LoVo (cell line): Measurements from ENCODE around the gene VWA5B1.
"Not testable (repeated sequence)": the region's sequence is repeated elsewhere in the genome, so short reads cannot be mapped to it uniquely, and the experiment has no call there.

ENCODE experiments used
- DNase-seq: peaks from one replicate; pipeline ENCODE4 v3.0.0-alpha.2; 2016; ENCODE audit warnings: low spot score

Gene VWA5B1

GRCh38 chr1:20280906-20281305 is 9.8 kb upstream of the VWA5B1 start:
- no peak for DNase-seq

DNA sequence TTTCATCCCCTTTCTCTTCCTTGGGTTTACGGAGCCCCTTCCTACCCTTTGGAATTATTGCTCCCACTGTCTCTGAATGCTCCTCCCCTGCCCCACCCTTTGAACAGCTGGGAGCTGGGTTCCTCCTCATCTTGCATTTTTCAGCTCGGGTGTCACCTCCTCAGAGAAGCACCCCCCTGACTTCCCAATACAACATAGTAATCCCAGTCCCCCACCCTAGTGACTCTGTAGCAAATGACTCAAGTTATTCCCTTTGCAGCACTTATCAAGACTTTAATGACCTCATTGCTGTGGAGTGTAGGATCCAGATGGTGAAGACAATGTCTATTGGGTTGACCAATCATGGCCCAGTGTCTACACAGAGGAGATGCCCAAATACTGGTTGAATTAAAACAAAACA is 8.9 kb upstream of the VWA5B1 start:
- DNase-seq, result no peak

DNA sequence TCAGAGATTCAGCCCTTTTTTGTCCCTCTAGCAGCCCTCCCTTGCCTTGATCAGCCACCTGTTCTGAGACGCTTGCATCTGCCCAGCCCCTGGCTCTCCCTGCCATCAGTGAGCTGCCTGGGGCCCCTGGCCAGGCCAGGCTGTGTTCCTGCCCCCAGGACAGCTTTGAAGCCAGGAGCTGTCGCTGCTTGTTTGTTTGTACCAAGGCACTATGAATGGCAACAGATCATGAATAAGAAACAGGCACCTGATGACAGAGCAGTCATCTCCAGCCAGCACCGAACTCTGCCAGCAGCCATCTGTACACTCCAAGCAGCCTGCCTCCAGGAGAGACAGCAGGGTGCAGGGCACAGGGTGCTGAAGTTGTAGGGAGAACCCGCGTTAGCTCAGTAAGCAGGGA is 8.1 kb upstream of the VWA5B1 start:
- no peak for DNase-seq

DNA sequence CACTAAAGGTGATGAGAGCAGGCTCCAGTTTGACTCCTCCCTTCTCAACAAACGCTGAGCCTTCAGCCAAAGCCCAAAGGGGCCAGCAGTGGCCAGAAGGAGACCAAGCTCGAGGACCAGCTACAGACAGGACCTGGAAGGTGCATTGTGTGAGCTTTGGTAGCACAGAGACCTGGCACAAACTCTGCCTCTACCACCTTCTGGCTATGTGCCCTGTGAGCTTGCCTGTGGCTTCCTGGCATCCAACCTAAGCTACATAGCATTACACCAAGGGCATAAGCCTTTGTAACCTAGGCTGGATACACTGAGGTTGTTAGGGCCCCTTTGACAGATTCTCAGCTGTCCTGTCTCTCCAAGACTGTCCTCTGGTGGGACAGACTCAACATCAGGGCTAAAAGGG is 6.6 kb upstream of the VWA5B1 start:
- no peak for DNase-seq

DNA sequence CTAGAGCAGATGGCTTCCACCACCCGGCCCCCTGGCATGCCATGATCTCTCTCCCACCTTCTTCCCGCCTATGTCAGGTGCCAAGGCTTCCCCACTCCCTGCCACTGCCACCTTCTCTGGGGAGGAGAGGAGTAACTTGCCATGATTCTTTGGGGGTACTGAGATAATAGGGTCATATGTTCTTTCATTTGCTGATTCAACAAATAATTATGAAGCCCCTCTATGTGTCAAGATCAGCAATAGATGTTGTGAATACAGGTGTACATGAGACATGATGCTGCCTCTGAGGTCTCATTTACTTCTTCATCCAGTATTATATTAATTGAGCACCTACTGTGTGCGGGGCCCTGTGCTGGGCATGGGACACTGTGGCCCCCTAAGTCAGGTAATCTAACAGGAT is 6.0 kb upstream of the VWA5B1 start:
- DNase-seq, result no peak

DNA sequence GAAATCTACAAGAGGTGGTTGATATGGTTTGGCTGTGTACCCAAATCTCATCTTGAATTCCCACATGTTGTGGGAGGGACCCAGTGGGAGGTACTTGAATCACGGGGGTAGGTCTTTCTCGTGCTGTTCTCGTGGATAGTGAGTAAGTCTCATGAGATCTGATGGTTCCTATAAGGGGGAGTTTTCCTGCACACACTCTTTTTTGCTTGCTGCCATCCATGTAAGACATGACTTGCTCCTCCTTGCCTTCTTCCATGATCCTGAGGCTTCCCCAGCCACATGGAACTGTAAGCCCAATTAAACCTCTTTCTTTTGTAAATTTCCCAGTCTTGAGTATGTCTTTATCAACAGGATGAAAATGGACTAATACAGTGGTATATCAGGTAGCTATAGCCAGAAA is 5.2 kb upstream of the VWA5B1 start:
- no peak for DNase-seq

DNA sequence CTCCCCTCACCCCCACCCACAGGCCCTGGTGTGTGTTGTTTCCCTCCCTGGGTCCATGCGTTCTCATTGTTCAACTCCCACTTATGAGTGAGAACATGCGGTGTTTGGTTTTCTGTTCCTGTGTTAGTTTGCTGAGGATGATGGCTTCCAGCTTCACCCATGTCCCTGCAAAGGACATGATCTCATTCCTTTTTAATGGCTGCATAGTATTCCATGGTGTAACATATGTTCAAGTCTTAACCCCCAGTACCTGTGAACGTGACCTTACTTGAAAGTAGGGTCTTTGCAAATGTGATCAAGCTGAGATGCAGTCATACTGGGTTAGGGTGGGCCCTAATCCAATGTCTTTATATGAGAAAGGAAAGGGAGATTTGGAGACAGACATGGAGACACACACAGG is 3.0 kb upstream of the VWA5B1 start:
- DNase-seq, result not testable (repeated sequence)

DNA sequence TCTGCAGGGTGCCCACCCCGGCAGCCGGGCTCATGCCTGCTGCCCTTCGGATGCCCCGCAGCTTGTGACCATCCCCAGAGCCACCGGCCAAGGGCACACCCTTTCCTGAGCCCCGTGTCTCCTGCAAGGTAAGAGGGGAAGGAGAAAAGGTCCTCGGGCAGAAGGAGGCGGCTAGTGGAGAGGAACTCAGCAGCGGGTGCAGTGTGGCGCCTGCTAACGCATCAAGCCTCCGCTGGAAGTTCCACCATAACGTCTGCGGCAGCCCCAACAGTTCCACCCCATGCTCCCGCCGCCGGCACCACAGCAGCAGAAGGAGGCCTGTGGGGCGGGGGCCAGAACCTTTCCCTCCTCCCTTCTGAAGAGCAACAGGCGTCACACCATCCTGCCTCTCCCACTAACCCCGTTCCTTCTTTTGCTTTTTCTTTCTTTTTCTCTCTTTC is 990 bp downstream of the VWA5B1 start:
- DNase-seq, result no peak

GRCh38 chr1:20298626-20299025 is 8.0 kb downstream of the VWA5B1 start:
- no peak for DNase-seq

- DNase-seq, result no peak
These were observed 10.9 kb downstream of the VWA5B1 start for GRCh38 chr1:20301463-20302107.

- no peak for DNase-seq
These were observed 11.4 kb downstream of the VWA5B1 start for GRCh38 chr1:20302108-20302471.

DNA sequence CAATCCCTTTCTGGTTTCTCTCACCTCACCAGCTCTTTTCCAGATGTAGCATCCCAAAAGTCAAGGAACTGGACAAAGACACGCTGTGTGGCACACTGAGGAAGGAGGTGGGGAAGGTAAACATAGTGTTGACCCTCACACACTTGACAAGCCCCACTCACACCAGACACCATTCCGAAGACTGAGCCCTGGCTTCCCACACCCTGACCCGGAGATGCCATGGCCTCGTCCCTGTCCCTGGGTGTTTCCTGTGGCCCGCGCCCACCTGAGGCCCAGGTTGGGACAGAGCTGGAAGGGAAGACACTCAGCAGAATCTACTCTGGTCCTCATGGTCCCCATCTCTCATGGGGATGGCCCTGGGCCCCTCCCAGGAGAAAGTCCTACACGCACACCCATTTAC is 16.4 kb downstream of the VWA5B1 start:
- no peak for DNase-seq

DNA sequence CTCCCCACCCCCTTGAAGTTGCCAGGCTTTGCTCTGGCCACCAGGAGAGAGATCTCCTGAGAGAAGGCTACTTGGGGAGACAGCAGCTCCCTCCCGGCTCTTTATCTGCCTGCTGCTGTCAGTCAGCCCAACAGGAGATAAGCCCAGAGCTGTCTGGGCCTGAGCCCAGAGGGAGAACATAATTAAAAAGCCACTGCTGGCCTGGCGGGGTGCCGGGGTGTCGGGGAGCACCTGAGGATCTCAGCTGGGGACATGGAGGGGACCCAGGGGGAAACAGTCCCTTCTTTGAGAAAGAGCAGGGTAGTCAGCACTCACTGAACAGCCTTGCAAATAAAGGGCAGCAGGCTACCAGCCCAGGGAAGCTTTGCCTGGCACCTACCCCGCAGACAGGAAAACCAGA is 17.9 kb downstream of the VWA5B1 start:
- DNase-seq, result no peak

GRCh38 chr1:20311289-20311688 is 20.6 kb downstream of the VWA5B1 start:
- no peak for DNase-seq

DNA sequence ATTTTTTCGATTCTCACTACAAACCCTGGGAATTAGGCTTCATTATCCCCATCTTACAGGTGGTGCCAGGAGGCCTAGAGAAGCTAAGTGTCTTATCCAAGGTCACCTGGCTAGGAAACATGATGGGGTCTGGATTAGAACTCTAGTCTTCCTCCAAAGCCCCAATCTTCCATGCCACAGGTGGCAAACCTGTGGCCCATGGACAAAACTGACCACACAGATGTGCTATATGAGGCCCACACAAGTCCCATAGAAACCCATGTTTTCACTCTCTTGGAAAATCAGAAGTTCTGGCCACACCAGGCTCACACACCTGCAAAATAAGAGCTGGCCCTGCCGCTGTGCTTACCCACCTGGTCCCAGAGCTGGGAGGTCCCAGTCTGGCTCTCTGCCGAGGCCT is 21.6 kb downstream of the VWA5B1 start:
- no peak for DNase-seq

DNA sequence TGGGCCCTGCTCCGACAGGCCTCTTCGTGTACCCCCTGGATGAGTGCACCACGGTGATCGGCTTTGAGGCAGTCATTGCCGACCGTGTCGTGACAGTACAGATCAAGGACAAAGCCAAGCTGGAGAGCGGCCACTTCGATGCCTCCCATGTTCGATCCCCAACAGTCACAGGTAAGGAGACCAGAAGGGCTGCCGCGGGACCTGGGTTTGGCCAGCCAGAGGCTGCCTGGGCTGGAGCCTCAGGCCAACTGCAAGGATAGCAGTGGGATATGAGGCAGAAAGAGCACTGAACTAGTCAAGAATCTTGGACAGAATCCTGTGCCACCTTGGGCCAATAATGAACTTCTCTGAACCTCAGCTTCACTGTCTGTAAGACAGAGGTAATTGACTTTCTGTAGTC is 22.1 kb downstream of the VWA5B1 start:
- no peak for DNase-seq

- no peak for DNase-seq
These were observed 26.8 kb downstream of the VWA5B1 start for GRCh38 chr1:20317471-20317870.

DNA sequence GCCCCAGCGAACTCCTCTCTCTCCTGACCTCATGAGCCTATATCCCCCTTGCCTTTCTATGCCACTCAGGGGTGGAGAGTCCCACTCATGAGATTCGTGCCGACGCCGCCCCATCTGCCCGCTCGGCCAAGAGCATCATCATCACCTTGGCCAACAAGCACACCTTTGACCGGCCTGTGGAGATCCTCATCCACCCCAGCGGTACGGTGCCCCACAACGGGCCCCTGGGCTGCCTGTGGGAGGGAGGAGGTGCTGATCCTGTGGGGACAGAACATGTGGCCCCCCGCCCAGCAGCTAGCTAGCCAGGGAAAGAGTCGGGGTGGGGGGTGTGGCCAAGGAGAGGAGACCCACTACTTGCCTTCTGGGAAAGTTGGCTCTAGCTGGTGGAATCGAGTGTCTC is 27.8 kb downstream of the VWA5B1 start:
- no peak for DNase-seq

DNA sequence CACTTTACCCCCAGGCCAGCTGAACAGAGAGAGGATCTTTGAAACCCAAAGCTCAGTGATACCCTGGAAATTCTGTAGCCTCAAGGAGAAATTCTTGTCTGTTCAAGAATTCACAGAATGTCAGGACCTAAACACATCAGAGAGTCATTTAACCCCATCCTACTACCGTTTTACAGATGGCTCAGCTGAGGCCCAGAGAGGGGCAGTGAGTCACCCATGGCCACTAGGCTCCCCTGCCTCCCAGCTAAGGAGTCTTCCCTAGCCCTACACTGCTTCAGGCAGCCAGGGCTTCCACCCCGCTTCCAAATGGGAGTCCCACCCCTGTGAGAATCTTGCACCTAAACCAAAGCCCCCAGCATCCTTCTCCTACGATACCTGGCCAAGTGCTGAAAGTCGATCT is 28.3 kb downstream of the VWA5B1 start:
- no peak for DNase-seq

DNA sequence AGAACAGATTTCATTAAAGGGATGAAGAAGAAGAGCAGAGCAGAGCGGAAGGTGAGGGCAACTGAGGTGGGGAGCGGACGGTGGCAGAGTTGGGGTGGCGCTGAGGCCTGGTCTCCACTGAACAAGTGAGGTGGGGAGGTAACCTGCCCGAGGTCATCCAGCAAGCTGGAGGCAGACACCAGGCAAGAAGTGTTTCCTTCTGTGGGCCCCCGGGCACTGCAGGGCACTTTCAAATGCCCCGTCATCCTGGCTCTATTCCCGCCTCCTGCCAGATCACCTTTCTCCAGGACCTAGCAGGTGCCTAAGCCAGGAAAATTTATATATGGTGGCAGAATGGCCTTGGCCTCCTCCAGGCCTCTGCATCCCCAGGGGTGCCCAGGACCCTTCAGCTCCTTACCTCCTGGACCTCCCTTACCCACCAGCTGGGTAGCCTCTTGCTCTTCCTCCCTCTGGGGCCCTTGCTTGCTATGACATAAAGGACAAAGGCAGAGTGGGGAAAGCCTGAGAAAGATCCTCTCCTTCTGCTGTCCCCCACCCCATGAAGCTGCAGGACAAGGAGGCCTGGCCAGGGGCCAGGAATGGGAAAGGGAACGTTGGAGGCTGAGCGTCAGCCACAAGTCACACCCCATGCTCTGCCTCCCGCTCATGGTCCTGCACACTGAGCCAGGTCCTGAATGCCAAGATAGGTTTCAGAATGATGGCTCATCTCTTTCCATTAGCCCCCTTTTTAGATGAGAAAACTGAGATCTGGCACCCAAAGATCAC is 29.0 kb downstream of the VWA5B1 start:
- no peak for DNase-seq

DNA sequence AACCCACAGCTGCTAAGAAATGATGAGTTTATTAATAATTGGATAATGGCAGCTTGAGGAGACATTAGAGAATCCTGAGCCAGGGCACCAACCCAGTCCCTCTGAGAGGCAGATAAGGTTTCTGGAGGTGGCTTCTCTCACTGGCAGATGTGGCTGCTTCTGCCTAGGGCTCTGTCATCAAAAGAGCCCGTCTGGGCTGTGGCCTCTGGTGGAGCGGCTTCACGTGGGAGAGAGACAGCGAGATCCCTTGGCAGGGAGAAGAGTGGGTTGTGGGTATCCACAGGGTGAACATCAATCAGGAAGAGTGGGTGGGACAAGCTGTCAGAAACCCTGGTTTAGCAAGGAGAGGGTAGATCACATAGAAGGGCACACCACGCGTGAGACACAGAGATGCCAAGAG is 30.0 kb downstream of the VWA5B1 start:
- DNase-seq, result no peak

DNA sequence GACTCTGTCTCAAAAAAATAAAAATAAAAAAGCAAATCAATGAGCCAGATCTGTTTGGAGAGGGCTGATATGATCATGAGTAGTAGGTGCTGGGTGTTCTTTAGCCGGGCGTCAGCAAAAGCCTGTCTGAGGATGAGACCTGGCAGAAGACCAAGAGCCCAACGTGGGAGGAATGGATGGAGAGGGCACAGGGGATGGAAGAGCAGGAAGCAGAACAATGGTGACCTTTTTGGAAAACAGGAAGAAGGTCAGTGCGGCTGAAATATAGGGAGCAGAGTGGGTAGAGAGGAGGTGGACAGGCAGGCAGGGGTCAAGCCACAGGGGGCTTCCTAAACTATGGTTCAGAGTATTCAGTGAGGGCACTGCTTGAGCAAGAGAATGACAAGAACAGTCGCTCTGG is 30.9 kb downstream of the VWA5B1 start:
- no peak for DNase-seq

DNA sequence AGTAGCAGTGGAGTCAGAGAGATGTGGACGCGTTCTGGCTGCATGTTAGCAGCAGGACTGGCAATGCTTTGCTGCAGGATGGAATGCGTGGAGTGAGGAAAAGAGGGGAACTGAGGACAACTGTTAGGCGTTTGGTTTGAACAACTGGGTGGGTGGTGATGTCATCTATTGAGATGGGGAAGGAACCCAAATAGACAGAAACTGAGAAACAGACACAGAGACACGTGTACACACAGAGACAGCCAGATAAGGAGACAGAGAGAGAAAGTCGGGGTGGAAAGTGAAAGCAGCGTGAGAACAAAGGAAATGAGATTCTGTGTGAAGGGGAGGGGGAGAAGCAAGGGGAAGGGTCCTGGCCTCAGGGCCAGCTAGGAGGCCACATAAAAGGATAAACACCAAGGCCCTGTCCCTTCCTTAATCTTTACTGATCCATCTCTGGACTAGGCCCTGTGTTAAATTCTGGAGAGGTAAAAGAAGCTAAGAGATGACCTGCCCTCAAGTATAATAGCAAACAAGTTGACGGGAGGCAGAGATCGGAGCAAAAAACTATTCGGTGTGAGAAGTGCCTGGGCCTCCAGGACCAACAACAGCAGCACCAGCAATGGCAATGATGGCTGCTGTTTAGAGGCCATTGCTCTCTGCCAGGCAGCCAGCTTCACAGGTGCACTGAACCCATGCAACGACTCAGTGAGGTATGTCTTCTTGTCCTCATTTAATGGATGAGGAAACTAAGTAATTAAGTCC is 31.6 kb downstream of the VWA5B1 start:
- no peak for DNase-seq
